ENCODE results near the gene C7orf33. TPM values are rescaled to one million over a fixed set of nuclear protein-coding genes. Genes with fewer than 3 reads are reported as not detected.

The C7orf33 gene
- total and polyA plus RNA-seq, 11 donors = not detected

- H3K27ac ChIP-seq = no peak overlapping the region
- H3K4me1 ChIP-seq = peaks cover 0 to 33% (median 0%) of the 10 kb centered on the region in 12 donors
- WGBS, 4 donors = 87 to 92% (median 90%) methylated on average over 2 to 6 of the region's 6 CpGs
- H3K4me3 ChIP-seq = no peak overlapping the region
- TF ChIP-seq POLR2A (IDR thresholded peaks at IDR 0.05) (no peak), CTCF (IDR thresholded peaks at IDR 0.05) (no peak)
- no peaks in the 10 kb centered on the region for H3K9me3 ChIP-seq
- intact Hi-C loops (cut with DNase I) = no loop called here
- ATAC-seq (no peak), DNase-seq (no peak)
- no peaks in the 10 kb centered on the region for H3K36me3 ChIP-seq
- no peaks in the 10 kb centered on the region for H3K27me3 ChIP-seq
Observed at GRCh38 chr7:148580446-148580845, 10.1 kb upstream of the C7orf33 start.

- Histone ChIP-seq H3K9me3 (no peaks in the 10 kb centered on the region), H3K27me3 (no peaks in the 10 kb centered on the region), H3K4me1 (peaks cover 0 to 28% (median 0%) of the 10 kb centered on the region in 12 donors), H3K27ac (peak overlapping the region in 1 of 12 donors; percentile 62), H3K4me3 (no peak overlapping the region), H3K36me3 (no peaks in the 10 kb centered on the region)
- intact Hi-C loops (cut with DNase I) = no loop called here
- 81 to 91% (median 86%) methylated on average over 3 of the region's 3 CpGs for WGBS, 4 donors
- no peak for ATAC-seq
- no peak for TF ChIP-seq CTCF (IDR thresholded peaks at IDR 0.05)
- TF ChIP-seq POLR2A (IDR thresholded peaks at IDR 0.05) = no peak
- no peak for DNase-seq
Observed at GRCh38 chr7:148581624-148582023, 8.9 kb upstream of the C7orf33 start.

- H3K27ac ChIP-seq = peak overlapping the region in 1 of 12 donors; percentile 58
- DNase-seq (no peak), ATAC-seq (no peak)
- intact Hi-C loops (cut with DNase I) = no loop called here
- no peak overlapping the region for H3K4me3 ChIP-seq
- H3K9me3 ChIP-seq = no peaks in the 10 kb centered on the region
- WGBS, 4 donors = 65 to 73% (median 69%) methylated on average over 5 of the region's 5 CpGs
- TF ChIP-seq POLR2A (IDR thresholded peaks at IDR 0.05) (no peak), CTCF (IDR thresholded peaks at IDR 0.05) (no peak)
- peaks cover 0 to 4% (median 0%) of the 10 kb centered on the region in 9 donors for H3K27me3 ChIP-seq
- H3K36me3 ChIP-seq = no peaks in the 10 kb centered on the region
- H3K4me1 ChIP-seq = peaks cover 0 to 28% (median 0%) of the 10 kb centered on the region in 12 donors
Observed at GRCh38 chr7:148584154-148584827, 6.3 kb upstream of the C7orf33 start.

- intact Hi-C loops (cut with DNase I) = no loop called here
- WGBS, 4 donors = 91 to 98% (median 94%) methylated on average over 7 of the region's 7 CpGs
- no peak for DNase-seq
- Histone ChIP-seq H3K4me3 (no peak overlapping the region), H3K36me3 (no peaks in the 10 kb centered on the region), H3K4me1 (peaks cover 0 to 28% (median 0%) of the 10 kb centered on the region in 12 donors), H3K9me3 (no peaks in the 10 kb centered on the region), H3K27me3 (peaks cover 0 to 4% (median 0%) of the 10 kb centered on the region in 9 donors), H3K27ac (no peak overlapping the region)
- no peak for TF ChIP-seq CTCF (IDR thresholded peaks at IDR 0.05)
- no peak for TF ChIP-seq POLR2A (IDR thresholded peaks at IDR 0.05)
- no peak for ATAC-seq
Observed at GRCh38 chr7:148585399-148585798, 5.2 kb upstream of the C7orf33 start.

Data from heart left ventricle (tissue), 16 donors.